Stimulated activated CD4-positive, alpha-beta T cell treated with anti-CD3 and anti-CD28 coated beads, Interleukin-1b, Interleukin-23, amount 100 ng/mL, for 4 hours (primary cell): Measurements from ENCODE around the gene SPATA33.

Experiments
- DNase-seq, 2 donors: peaks; one replicate each; pipeline ENCODE4 v3.0.0-alpha.2; 2020; ENCODE audit warnings: low read depth in 2 of 2

SPATA33 gene

DNA sequence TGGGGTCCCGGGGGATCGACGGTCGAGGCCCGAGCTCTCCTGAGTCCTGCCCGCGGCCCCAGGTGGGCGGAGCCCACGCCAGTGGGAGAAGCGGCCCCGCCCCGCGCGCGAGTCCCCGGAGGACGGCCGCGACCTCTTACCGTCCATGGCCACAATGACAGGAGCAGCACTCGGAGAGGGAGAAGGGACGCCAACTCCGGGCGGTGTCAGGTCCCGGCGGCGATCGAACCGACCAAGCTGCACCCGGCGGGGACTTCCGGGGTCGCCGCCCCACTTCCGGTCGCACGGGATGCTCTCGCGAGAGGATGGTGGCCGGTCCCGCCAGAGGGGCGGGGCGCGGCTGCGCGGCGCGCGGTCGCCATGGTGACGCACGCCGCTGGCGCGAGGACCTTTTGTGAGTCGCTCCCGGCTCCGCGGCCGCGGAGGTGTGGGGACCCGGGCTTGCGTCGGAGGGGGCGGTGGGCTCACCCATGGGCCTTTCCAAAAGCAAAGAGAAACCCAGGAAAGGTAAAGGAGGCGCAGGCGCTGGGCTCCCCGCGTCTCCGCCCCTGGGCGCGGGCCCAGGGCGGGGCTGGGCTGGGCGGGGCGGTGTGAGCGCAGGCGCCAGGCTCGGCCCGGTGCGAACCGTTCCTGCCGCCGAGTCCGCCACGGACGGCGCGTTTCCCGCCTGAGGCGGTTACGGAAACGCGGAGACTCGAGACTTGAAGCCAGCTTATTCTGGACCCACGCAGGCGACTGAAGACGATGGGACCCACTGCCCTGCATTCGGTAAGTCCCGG, at the start of gene SPATA33, which contains the start of gene CHMP1A:
Gene SPATA33, plus strand, starts transcription at position 395 of the 779 bp plus-strand sequence. Its CDS starts 76 bp downstream, at position 471.
Gene CHMP1A, minus strand, starts transcription at position 267 of the 779 bp plus-strand sequence. Its CDS starts 120 bp downstream, at position 147.
- peak; percentile 88 to 93 for DNase-seq

DNA sequence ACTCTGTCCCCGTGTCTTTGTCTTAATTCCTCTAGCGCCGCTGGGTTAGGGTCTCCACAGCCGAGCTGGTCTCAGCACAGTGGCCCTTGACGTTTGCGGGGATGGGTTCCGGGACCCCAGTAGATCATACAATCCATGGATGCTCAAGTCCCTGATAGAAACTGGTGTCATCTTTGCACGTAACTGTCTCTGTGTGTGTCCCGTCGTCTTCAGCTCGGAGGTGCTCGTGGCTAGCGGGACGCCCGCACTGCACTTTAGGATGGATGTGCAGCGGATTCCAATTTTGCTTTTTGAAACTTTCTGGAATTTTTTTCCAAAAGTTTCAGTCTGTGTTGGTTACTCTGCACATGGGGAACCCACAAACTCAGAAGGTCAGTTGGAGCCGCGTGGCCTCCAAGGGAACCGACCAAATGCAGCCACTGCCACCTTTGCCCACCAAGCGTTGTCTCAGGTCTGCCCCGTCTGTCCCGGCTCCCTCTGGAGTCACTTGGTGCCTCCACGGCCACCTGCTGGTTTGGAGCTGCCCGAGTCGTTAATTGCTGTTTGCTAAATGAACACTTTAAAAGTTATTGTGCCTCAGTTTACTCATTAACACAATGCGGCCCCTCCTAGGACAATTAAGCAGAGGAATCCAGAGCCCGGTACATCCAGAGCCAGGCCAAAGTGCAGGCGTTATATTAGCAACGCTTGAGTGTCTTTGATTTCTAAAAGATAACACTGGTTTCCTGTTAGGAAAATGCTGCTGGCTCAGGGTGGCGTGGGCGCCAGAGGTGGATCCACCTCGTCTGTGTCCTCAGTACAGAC, 49.5 kb upstream of the SPATA33 start:
- no peak for DNase-seq

GRCh38 chr16:89610108-89610453, 47.6 kb upstream of the SPATA33 start:
- no peak for DNase-seq

GRCh38 chr16:89612415-89613166, 45.0 kb upstream of the SPATA33 start:
- DNase-seq = no peak

DNA sequence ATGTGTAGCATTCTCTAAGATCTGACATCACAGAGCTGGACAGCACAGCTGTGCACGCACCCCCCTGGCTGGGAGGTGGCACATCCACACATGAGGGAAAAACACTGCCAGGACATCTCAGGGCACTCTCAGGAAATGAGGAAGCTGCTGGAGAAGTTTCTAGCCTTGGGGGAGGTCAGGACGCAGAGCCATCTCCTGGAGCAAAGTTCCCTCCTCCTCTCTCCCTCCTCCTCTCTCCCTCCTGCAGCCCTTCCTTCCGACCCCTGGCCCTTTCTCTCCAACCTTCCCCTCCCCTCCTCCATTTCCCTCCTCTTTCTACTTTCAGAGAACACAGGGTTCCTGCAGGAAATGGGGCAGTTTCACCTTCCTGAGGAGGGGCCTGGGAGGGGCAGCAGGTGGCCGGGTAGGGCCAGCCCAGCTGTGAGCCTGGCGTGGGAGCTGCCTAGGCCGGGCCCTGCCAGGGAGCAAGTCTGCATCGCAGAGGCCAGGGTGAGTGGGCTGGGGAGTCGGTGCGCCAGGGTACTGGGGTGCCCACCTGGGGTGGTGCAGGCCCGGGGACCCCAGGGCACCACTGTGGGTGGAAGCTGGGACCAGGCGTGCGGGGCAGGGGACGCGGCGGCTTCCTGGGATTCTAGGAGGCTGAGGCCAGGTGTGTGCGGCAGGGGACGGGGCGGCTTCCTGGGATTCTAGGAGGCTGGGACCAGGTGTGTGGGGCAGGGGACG, 44.2 kb upstream of the SPATA33 start, which contains the start of gene DPEP1:
Gene DPEP1, plus strand, starts transcription at position 412 of the 723 bp plus-strand sequence. CDS start 16,769 bp downstream, outside the sequence.
- DNase-seq = no peak

DNA sequence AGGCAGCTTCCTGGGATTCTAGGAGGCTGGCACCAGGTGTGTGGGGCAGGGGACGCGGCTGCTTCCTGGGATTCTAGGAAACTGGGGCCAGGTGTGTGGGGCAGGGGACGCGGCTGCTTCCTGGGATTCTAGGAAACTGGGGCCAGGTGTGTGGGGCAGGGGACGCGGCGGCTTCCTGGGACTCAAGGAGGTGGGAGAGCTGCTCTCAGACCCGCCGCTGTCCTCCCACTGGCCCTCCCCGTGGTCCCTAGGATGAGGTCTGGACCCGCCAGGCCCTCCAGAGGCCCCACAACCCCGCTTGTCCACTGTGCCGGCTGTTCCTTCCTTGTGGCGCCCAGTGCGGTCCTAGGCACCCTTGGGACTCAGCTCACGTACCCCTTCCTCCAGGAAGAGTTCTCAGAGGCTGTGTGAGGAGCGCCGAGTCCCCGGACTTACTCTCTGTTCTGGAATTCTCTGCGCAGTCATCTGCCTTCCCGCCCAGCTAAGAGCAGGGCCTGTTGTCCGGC, 43.6 kb upstream of the SPATA33 start:
- DNase-seq = no peak

GRCh38 chr16:89615176-89615575, 42.5 kb upstream of the SPATA33 start:
- DNase-seq = no peak

GRCh38 chr16:89615596-89616090, 42.0 kb upstream of the SPATA33 start:
- DNase-seq = peak; percentile 8 to 27

DNA sequence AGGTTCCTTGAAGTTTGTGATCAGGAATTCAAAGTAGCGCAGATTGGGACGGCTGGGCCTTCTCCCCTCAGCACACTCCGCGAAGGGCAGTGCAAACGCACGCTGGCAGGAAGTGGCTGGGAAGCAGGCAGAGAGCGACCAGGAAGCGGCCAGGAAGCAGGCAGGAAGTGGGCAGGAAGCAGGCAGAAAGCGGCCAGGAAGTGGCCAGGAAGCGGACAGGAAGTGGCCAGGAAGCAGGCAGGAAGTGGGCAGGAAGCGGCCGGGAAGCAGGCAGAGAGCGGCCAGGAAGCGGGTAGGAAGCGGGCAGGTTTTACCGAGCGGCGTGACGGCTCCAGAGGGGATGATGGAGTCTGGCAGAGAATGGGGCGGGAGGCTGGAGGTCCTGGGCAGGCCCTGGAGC, 41.0 kb upstream of the SPATA33 start:
- no peak for DNase-seq

DNA sequence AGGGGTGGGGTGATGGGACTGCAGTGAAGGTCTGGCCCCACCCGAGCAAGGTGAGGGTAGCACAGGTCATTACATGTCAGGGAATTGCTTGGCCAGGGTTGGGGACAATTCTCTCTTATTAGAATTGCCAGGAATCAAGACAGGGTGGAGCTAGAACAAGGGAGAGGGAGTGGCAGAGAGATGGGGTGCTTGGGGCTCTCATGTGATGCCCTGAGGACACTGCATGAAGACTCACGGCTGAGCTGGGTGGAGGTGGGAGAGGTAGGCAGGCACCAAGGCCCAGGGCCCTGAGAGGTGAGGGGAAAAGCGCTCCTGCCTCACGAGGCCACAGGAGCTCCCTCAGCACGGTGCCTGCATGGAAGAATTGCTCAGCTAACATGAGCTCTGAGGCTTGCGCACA, 40.6 kb upstream of the SPATA33 start:
- DNase-seq = no peak

GRCh38 chr16:89618109-89618998, 39.3 kb upstream of the SPATA33 start:
- no peak for DNase-seq

DNA sequence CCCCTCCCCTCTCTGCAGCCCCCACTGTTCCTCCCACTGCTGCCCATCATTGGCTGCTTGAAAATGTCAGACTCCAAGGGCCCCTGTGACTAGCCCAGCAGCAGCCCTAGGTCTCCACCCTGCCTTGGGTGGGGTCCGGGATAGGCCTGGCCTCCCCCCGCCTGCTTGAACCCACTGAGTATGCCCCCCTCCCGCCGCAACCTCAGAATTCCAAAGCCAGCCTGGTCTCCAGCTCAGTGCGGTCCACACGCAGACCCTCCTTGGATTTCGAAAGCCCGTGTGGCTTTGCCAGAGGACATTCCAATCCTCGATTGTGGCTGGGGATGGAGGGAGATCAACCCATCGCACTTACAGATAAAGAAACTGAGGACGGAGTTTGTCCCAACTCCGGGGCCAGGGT, 37.8 kb upstream of the SPATA33 start:
- no peak for DNase-seq

- no peak for DNase-seq
These were observed 37.2 kb upstream of the SPATA33 start for GRCh38 chr16:89620406-89620841.

- DNase-seq = no peak
These were observed 36.4 kb upstream of the SPATA33 start for GRCh38 chr16:89621136-89621697.

GRCh38 chr16:89621698-89622409, 35.8 kb upstream of the SPATA33 start:
- no peak for DNase-seq

GRCh38 chr16:89623511-89624261, 34.0 kb upstream of the SPATA33 start:
- no peak for DNase-seq

- DNase-seq = no peak
These were observed 32.6 kb upstream of the SPATA33 start for GRCh38 chr16:89624777-89625761.
